Upper lobe of right lung (tissue), 1 donor: ENCODE data around the gene CRHR2. TPM values are rescaled to one million over a fixed set of nuclear protein-coding genes. Genes with fewer than 3 reads are reported as not detected.
A peak's percentile ranks its signal among the peaks of the same experiment; 100 is the strongest.

ENCODE experiments used
- ATAC-seq: fragments of 200-7000 bp; cut with Tn5 transposase; one replicate; pipeline ENCODE4 v1.9.1; 2020; ENCODE audit warnings: mild to moderate bottlenecking, moderate library complexity
- DNase-seq: peaks from one replicate; pipeline ENCODE4 v3.0.0-alpha.2; 2020
- H3K27ac ChIP-seq: fragments of 200-600 bp; one replicate; pipeline ENCODE4 v1.8.0; 2022
- H3K27me3 ChIP-seq: fragments of 200-600 bp; one replicate; pipeline ENCODE4 v1.8.0; 2022; ENCODE audit warnings: mild to moderate bottlenecking
- H3K36me3 ChIP-seq: fragments of 200-600 bp; one replicate; pipeline ENCODE4 v1.8.0; 2022
- H3K4me1 ChIP-seq: fragments of 200-600 bp; one replicate; pipeline ENCODE4 v1.8.0; 2022
- H3K4me3 ChIP-seq: fragments of 200-600 bp; one replicate; pipeline ENCODE4 v1.8.0; 2022; ENCODE audit warnings: mild to moderate bottlenecking
- H3K9me3 ChIP-seq: fragments of 200-600 bp; one replicate; pipeline ENCODE4 v1.8.0; 2022
- CTCF ChIP-seq: fragments of 200-600 bp; IDR thresholded peaks from one replicate; pipeline ENCODE4 v1.8.0; 2022; ENCODE audit warnings: antibody characterized with exemption
- intact Hi-C: fragments of 100-400 bp; cut with DNase I; formaldehyde crosslinking; loops from one replicate; pipeline ENCODE4 v1.11.0; 2022
- total RNA-seq: library from RNA; stranded (reverse); fragmentation: NEBNext Ultra II Directional; extraction: Animal tissue kit (Norgen Biotek cat#: 25700); gene quantifications from one replicate; pipeline ENCODE4 v1.2.1, GENCODE V29; 2021
- donor health status: DM: no; HTN: yes; CAD: no; lungs with severe emphysema.

The CRHR2 gene
- total RNA-seq, 1 donor from 2014 or later: not detected

- no peaks in the 10 kb centered on the region for H3K27me3 ChIP-seq
- H3K9me3 ChIP-seq: no peaks in the 10 kb centered on the region
- TF ChIP-seq CTCF: no peak
- intact Hi-C loops: no loop called here
- no peak overlapping the region for H3K4me3 ChIP-seq
- no peak for DNase-seq
- H3K4me1 ChIP-seq: no peaks in the 10 kb centered on the region
- no peak for ATAC-seq
- peaks cover 53% of the 10 kb centered on the region for H3K36me3 ChIP-seq
- no peak overlapping the region for H3K27ac ChIP-seq
These were observed 47.5 kb downstream of the CRHR2 start for GRCh38 chr7:30634634-30635201.

- no peaks in the 10 kb centered on the region for H3K27me3 ChIP-seq
- intact Hi-C loops: no loop called here
- H3K9me3 ChIP-seq: no peaks in the 10 kb centered on the region
- ATAC-seq (peak; percentile 61), DNase-seq (no peak)
- H3K27ac ChIP-seq: no peak overlapping the region
- H3K36me3 ChIP-seq: peaks cover 58% of the 10 kb centered on the region
- H3K4me3 ChIP-seq: no peak overlapping the region
- no peaks in the 10 kb centered on the region for H3K4me1 ChIP-seq
- TF ChIP-seq CTCF: no peak
These were observed 48.0 kb downstream of the CRHR2 start for GRCh38 chr7:30634193-30634626.

- Histone ChIP-seq H3K4me1 (no peaks in the 10 kb centered on the region), H3K36me3 (peaks cover 68% of the 10 kb centered on the region), H3K9me3 (no peaks in the 10 kb centered on the region), H3K27me3 (no peaks in the 10 kb centered on the region), H3K4me3 (no peak overlapping the region), H3K27ac (peak overlapping the region; percentile 12)
- DNase-seq: no peak
- peak; percentile 69 for ATAC-seq
- intact Hi-C loops: no loop called here
- no peak for TF ChIP-seq CTCF
These were observed 49.0 kb downstream of the CRHR2 start for GRCh38 chr7:30633223-30633622.

- DNase-seq: no peak
- Histone ChIP-seq H3K27me3 (no peaks in the 10 kb centered on the region), H3K27ac (no peak overlapping the region), H3K4me1 (no peaks in the 10 kb centered on the region), H3K9me3 (no peaks in the 10 kb centered on the region), H3K4me3 (no peak overlapping the region), H3K36me3 (peaks cover 90% of the 10 kb centered on the region)
- ATAC-seq: no peak
- intact Hi-C loops: no loop called here
- TF ChIP-seq CTCF: no peak
These were observed 51.3 kb downstream of the CRHR2 start for GRCh38 chr7:30630986-30631385.

- no peak for TF ChIP-seq CTCF
- DNase-seq (no peak), ATAC-seq (no peak)
- intact Hi-C loops: no loop called here
- Histone ChIP-seq H3K9me3 (no peaks in the 10 kb centered on the region), H3K4me1 (no peaks in the 10 kb centered on the region), H3K27ac (no peak overlapping the region), H3K36me3 (peaks cover 98% of the 10 kb centered on the region), H3K27me3 (no peaks in the 10 kb centered on the region), H3K4me3 (no peak overlapping the region)
These were observed 55.2 kb downstream of the CRHR2 start for GRCh38 chr7:30627026-30627425.

- Histone ChIP-seq H3K27ac (no peak overlapping the region), H3K9me3 (no peaks in the 10 kb centered on the region), H3K27me3 (no peaks in the 10 kb centered on the region), H3K4me3 (no peak overlapping the region), H3K4me1 (no peaks in the 10 kb centered on the region), H3K36me3 (peaks cover 94% of the 10 kb centered on the region)
- ATAC-seq (no peak), DNase-seq (no peak)
- TF ChIP-seq CTCF: no peak
- intact Hi-C loops: no loop called here
These were observed 57.0 kb downstream of the CRHR2 start for GRCh38 chr7:30625283-30625682.
